SU-DHL-6 (cell line): Measurements from ENCODE around the gene CUX1.

Experiments
- H2AFZ ChIP-seq: fragments of 200-600 bp; sonication (generic); 2 replicates; pipeline ENCODE4 v1.6.1; 2014; ENCODE audit warnings: low read depth, mild to moderate bottlenecking, moderate library complexity, mixed read lengths, antibody characterized with exemption, low read length; ENCODE audit not compliant: severe bottlenecking
- H3F3A ChIP-seq: fragments of 200-600 bp; shearing (Covaris generic); 2 replicates; pipeline ENCODE4 v1.6.0; 2016; ENCODE audit warnings: antibody characterized with exemption, mild to moderate bottlenecking; ENCODE audit not compliant: insufficient read depth
- H3K27ac ChIP-seq: fragments of 200-600 bp; sonication (generic); 2 replicates; pipeline ENCODE4 v1.5.1; 2016; ENCODE audit warnings: low read depth, mild to moderate bottlenecking, low read length, moderate library complexity, mixed read lengths
- H3K27me3 ChIP-seq: fragments of 200-600 bp; sonication (generic), shearing (Covaris generic); 2 replicates; pipeline ENCODE4 v1.6.0; 2014; ENCODE audit warnings: mild to moderate bottlenecking, low read length
- H3K36me3 ChIP-seq: fragments of 200-600 bp; sonication (generic); 2 replicates; pipeline ENCODE4 v1.6.1; 2014; ENCODE audit warnings: mild to moderate bottlenecking, low read length, mixed read lengths
- H3K4me2 ChIP-seq: fragments of 300-600, 200-600 bp; shearing (Covaris generic), sonication (generic); 2 replicates; pipeline ENCODE4 v1.6.0; 2014; ENCODE audit warnings: low read length, low read depth, mild to moderate bottlenecking; ENCODE audit not compliant: poor library complexity, severe bottlenecking
- H3K4me3 ChIP-seq: fragments of 200-600 bp; sonication (generic); 2 replicates; pipeline ENCODE4 v1.5.1; 2014; ENCODE audit warnings: antibody characterized with exemption, low read length, mild to moderate bottlenecking, mixed read lengths; ENCODE audit not compliant: insufficient read depth, poor library complexity, severe bottlenecking
- H3K79me2 ChIP-seq: fragments of 200-600 bp; sonication (generic); 2 replicates; pipeline ENCODE4 v1.6.1; 2014; ENCODE audit warnings: mild to moderate bottlenecking, low read length, moderate library complexity; ENCODE audit not compliant: insufficient read depth
- H3K9ac ChIP-seq: fragments of 200-600 bp; sonication (generic); 2 replicates; pipeline ENCODE4 v1.7.0; 2014; ENCODE audit warnings: mild to moderate bottlenecking, low read length
- H3K9me2 ChIP-seq: fragments of 200-600 bp; sonication (generic); replicated peaks from 2 replicates; pipeline ENCODE4 v1.6.1; 2014; ENCODE audit warnings: low read length; ENCODE audit not compliant: insufficient read depth
- H3K9me3 ChIP-seq: fragments of 200-600 bp; sonication (generic); 2 replicates; pipeline ENCODE4 v1.6.1; 2014; ENCODE audit warnings: low read length, mixed read lengths; ENCODE audit not compliant: insufficient read depth
- H4K20me1 ChIP-seq: fragments of 200-600 bp; sonication (generic); 2 replicates; pipeline ENCODE4 v1.6.1; 2014; ENCODE audit warnings: low read depth, mild to moderate bottlenecking, antibody characterized with exemption, low read length, moderate library complexity, mixed read lengths
- CTCF ChIP-seq: fragments of 200-600 bp; sonication (generic); IDR thresholded peaks from one replicate; pipeline ENCODE4 v1.5.1; 2017; ENCODE audit warnings: antibody characterized with exemption, mild to moderate bottlenecking, low read length, moderate library complexity; ENCODE audit not compliant: insufficient read depth, poor library complexity, severe bottlenecking
- EZH2phosphoT487 ChIP-seq: fragments of 200-600 bp; sonication (generic), shearing (Covaris generic); conservative IDR thresholded peaks from 2 replicates; pipeline ENCODE4 v1.6.1; 2018; ENCODE audit warnings: mild to moderate bottlenecking, antibody characterized with exemption, low read length, moderate library complexity, mixed read lengths

The CUX1 gene

GRCh38 chr7:102204212-102204611 lies 386.8 kb downstream of the CUX1 start:
- H3K27me3 ChIP-seq = no peaks in the 10 kb centered on the region
- H3K9ac ChIP-seq = no peak overlapping the region
- H3K27ac ChIP-seq = no peak overlapping the region
- H3K36me3 ChIP-seq = peaks cover 33% of the 10 kb centered on the region
- no peaks in the 10 kb centered on the region for H3K9me3 ChIP-seq
- no peak overlapping the region for H3K4me3 ChIP-seq
- TF ChIP-seq EZH2phosphoT487 = no peak
- no peak overlapping the region for H3K4me2 ChIP-seq
- peaks cover 7% of the 10 kb centered on the region; the same call in 1 of the 2 replicates for H3K79me2 ChIP-seq
- no peaks in the 10 kb centered on the region for H3K9me2 ChIP-seq
- H2AFZ ChIP-seq = no peak overlapping the region
- 0 out of 2 replicates have a peak, but pooled peaks cover under 1% of the 10 kb centered on the region for H4K20me1 ChIP-seq
- H3F3A ChIP-seq = no peaks in the 10 kb centered on the region

DNA sequence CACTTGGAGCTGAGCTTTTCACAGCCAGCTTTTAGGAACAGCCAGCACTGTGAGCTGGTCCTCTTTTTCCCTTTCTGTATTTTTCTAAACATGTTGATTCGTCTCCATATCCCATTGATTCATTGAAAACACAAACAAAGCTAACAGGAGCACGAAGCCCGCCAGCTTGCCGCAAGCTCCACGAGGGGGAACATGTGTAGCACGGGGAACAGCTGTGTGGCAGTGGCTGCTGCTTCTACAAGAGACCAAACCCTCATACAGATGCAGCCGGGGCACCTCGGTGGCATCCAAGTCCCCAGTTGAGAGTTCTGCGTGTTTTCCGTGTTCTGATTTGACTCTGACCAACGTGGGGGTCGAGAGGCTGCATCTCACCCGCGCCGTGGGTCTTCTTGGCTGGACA lies 388.5 kb downstream of the CUX1 start:
- no peaks in the 10 kb centered on the region for H4K20me1 ChIP-seq
- H3K9ac ChIP-seq = no peak overlapping the region
- H3K4me3 ChIP-seq = no peak overlapping the region
- H3K27me3 ChIP-seq = no peaks in the 10 kb centered on the region
- H3F3A ChIP-seq = no peaks in the 10 kb centered on the region
- H3K9me3 ChIP-seq = no peaks in the 10 kb centered on the region
- peaks cover 27% of the 10 kb centered on the region; the same call in 1 of the 2 replicates for H3K36me3 ChIP-seq
- H3K4me2 ChIP-seq = no peak overlapping the region
- H3K27ac ChIP-seq = no peak overlapping the region
- 0 out of 2 replicates have a peak, but pooled peaks cover 3% of the 10 kb centered on the region for H3K79me2 ChIP-seq
- no peak for TF ChIP-seq EZH2phosphoT487
- TF ChIP-seq CTCF = no peak
- H2AFZ ChIP-seq = no peak overlapping the region
- H3K9me2 ChIP-seq = no peaks in the 10 kb centered on the region

- Histone ChIP-seq H3K79me2 (0 out of 2 replicates have a peak, but pooled peaks cover 3% of the 10 kb centered on the region), H3K36me3 (peaks cover 23% of the 10 kb centered on the region; the same call in 1 of the 2 replicates), H3K4me3 (no peak overlapping the region), H3K9me2 (no peaks in the 10 kb centered on the region), H3K27ac (no peak overlapping the region), H3K9ac (no peak overlapping the region), H2AFZ (no peak overlapping the region), H4K20me1 (no peaks in the 10 kb centered on the region), H3F3A (no peaks in the 10 kb centered on the region), H3K27me3 (no peaks in the 10 kb centered on the region), H3K4me2 (no peak overlapping the region), H3K9me3 (no peaks in the 10 kb centered on the region)
- TF ChIP-seq CTCF (no peak), EZH2phosphoT487 (no peak)
Observed at GRCh38 chr7:102208826-102209225, 391.4 kb downstream of the CUX1 start.

DNA sequence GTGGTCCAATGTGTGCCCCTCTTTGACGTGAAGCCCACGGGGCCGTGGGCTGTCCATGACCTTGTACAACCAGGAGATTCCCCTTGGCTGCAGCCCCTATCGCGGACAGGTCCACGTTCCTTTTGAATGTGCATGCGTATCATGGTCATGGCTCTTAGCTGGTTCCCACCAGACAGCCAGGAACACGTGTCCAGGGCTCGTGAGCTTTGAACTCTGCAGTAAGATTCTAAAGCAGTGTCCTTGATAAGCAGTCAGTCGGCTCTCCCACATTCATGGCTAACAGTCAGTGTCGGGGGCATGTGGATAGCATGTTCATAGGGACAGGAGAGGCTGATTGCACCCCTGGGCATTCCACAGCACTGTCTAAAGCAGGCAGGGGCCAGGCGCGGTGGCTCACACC lies 393.4 kb downstream of the CUX1 start:
- Histone ChIP-seq H3K4me3 (no peak overlapping the region), H3K36me3 (peaks cover 30% of the 10 kb centered on the region; the same call in 1 of the 2 replicates), H4K20me1 (no peaks in the 10 kb centered on the region; the same call in 1 of the 2 replicates), H2AFZ (no peak overlapping the region), H3K79me2 (0 out of 2 replicates have a peak, but pooled peaks cover 6% of the 10 kb centered on the region), H3F3A (no peaks in the 10 kb centered on the region), H3K27ac (no peak overlapping the region), H3K9me2 (no peaks in the 10 kb centered on the region), H3K9me3 (no peaks in the 10 kb centered on the region), H3K9ac (no peak overlapping the region), H3K27me3 (no peaks in the 10 kb centered on the region), H3K4me2 (no peak overlapping the region)
- TF ChIP-seq CTCF (no peak), EZH2phosphoT487 (no peak)
